T-helper 17 cell (primary cell): Measurements from ENCODE around the gene ICE2. TPM values are rescaled to one million over a fixed set of nuclear protein-coding genes. Genes with fewer than 3 reads are reported as not detected.

Experiments
- ATAC-seq: fragments of 150-1000 bp; cut with Tn5 transposase; 2 replicates; pipeline ENCODE4 v1.10.0; 2021; ENCODE audit warnings: mild to moderate bottlenecking, moderate library complexity
- DNase-seq, 3 donors: peaks; one replicate each; pipeline versions ENCODE4 v3.0.0 to v3.0.0-alpha.2; 2020 to 2021
- H3K9me3 ChIP-seq: one replicate; pipeline ENCODE4 v1.7.0; 2013; ENCODE audit warnings: low read length, mild to moderate bottlenecking; ENCODE audit not compliant: control insufficient read depth, poor library complexity, severe bottlenecking
- H3K27ac Mint-ChIP-seq: one replicate; pipeline ENCODE4 v1.8.0; 2022; ENCODE audit warnings: mild to moderate bottlenecking, moderate library complexity, mixed read lengths
- H3K27me3 Mint-ChIP-seq: one replicate; pipeline ENCODE4 v1.8.0; 2022; ENCODE audit warnings: mixed read lengths
- H3K36me3 Mint-ChIP-seq: one replicate; pipeline ENCODE4 v1.8.0; 2022; ENCODE audit warnings: low read depth, mixed read lengths
- H3K4me1 Mint-ChIP-seq: one replicate; pipeline ENCODE4 v1.8.0; 2022; ENCODE audit warnings: mild to moderate bottlenecking, mixed read lengths
- H3K4me3 Mint-ChIP-seq: one replicate; pipeline ENCODE4 v1.8.0; 2022; ENCODE audit warnings: mild to moderate bottlenecking, moderate library complexity, mixed read lengths
- total RNA-seq, 4 donors: library from RNA in 2 of 4; stranded (reverse) in 2 of 4; gene quantifications; one replicate each; pipeline ENCODE4 v1.2.3 and lab custom pipeline; 2022 to 2026

ICE2 gene
- total RNA-seq, 2 donors from 2014 or later = 32.9 to 39.8 TPM

- no peak overlapping the region for H3K4me3 Mint-ChIP-seq
- H3K27ac Mint-ChIP-seq = peak overlapping the region; percentile 49
- H3K9me3 ChIP-seq = no peaks in the 10 kb centered on the region
- no peaks in the 10 kb centered on the region for H3K27me3 Mint-ChIP-seq
- DNase-seq = no peak
- H3K4me1 Mint-ChIP-seq = peaks cover 26% of the 10 kb centered on the region
- no peak for ATAC-seq
- peaks cover 2% of the 10 kb centered on the region for H3K36me3 Mint-ChIP-seq
Measured at GRCh38 chr15:60371175-60372051, 107.5 kb downstream of the ICE2 start.

- ATAC-seq = no peak
Measured at GRCh38 chr15:60370869-60371136, 108.1 kb downstream of the ICE2 start.

GRCh38 chr15:60370105-60370868 is 108.7 kb downstream of the ICE2 start:
- Mint-ChIP-seq H3K36me3 (no peaks in the 10 kb centered on the region), H3K4me1 (peaks cover 19% of the 10 kb centered on the region), H3K27ac (peak overlapping the region; percentile 49), H3K27me3 (no peaks in the 10 kb centered on the region), H3K4me3 (no peak overlapping the region)
- DNase-seq (no peak), ATAC-seq (no peak)
- H3K9me3 ChIP-seq = no peaks in the 10 kb centered on the region

More at GRCh38 chr15:60370869-60371136, 108.1 kb downstream of the ICE2 start:
- DNase-seq = no peak
- H3K27me3 Mint-ChIP-seq = no peaks in the 10 kb centered on the region
- H3K4me1 Mint-ChIP-seq = peaks cover 23% of the 10 kb centered on the region
- H3K36me3 Mint-ChIP-seq = peaks cover 2% of the 10 kb centered on the region
- H3K27ac Mint-ChIP-seq = peak overlapping the region; percentile 49
- H3K9me3 ChIP-seq = no peaks in the 10 kb centered on the region
- no peak overlapping the region for H3K4me3 Mint-ChIP-seq

GRCh38 chr15:60369696-60370095 is 109.2 kb downstream of the ICE2 start:
- H3K4me1 Mint-ChIP-seq = peaks cover 19% of the 10 kb centered on the region
- H3K27ac Mint-ChIP-seq = no peak overlapping the region
- ATAC-seq (no peak), DNase-seq (no peak)
- H3K4me3 Mint-ChIP-seq = no peak overlapping the region
- H3K36me3 Mint-ChIP-seq = no peaks in the 10 kb centered on the region
- H3K27me3 Mint-ChIP-seq = no peaks in the 10 kb centered on the region
- H3K9me3 ChIP-seq = no peaks in the 10 kb centered on the region

Other genes with a start within 250 kb of the ICE2 start
- 100 to 1,000 TPM; 186 to 190 TPM for gene ANXA2, start 81.2 kb downstream of the ICE2 start, total RNA-seq